SIG-M5 treated with dmso at 0.1 percent for 504 hours (cell line): ENCODE data around the gene P4HB.
A peak's percentile ranks its signal among the peaks of the same experiment; 100 is the strongest.

Source experiments
- DNase-seq: peaks from one replicate; lab custom pipeline; 2025; ENCODE audit not compliant: unreplicated experiment; lab: John Stamatoyannopoulos, UW

The P4HB gene

GRCh38 chr17:81833160-81833920 is 27.0 kb downstream of the P4HB start, which contains the start of gene MCRIP1:
MCRIP1 (minus strand) TSS chr17:81833291; CDS start chr17:81824506, 8,785 bp downstream.
- peak; percentile 84 for DNase-seq

DNA sequence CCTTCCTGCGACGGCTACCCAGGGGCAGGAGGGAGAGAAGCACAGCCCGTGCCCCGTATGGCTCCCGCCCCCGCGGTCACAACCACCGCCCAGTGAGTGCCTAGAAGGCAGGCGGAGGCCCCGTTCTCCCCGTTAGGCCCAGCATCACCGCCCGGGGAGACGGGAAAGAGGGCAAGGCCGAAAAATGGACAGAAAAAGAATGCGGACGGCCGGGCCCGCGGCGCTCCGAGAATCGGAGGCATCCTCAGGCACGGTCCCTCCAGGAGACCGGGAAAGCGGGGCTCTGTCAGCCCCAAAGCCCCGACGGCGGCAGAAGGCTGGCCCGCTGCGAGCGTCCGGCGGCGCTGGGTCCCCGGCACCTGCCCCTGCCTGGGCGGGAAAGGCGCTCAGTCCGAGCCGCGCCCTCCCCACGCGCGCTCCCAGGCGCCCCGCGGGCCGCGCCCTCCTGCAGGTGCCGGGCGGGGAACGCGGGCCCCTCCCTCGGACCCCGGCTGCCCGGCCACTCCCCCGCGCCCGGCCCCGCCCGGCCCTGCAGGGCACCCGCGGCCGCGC is 27.7 kb downstream of the P4HB start:
- DNase-seq, result no peak

DNA sequence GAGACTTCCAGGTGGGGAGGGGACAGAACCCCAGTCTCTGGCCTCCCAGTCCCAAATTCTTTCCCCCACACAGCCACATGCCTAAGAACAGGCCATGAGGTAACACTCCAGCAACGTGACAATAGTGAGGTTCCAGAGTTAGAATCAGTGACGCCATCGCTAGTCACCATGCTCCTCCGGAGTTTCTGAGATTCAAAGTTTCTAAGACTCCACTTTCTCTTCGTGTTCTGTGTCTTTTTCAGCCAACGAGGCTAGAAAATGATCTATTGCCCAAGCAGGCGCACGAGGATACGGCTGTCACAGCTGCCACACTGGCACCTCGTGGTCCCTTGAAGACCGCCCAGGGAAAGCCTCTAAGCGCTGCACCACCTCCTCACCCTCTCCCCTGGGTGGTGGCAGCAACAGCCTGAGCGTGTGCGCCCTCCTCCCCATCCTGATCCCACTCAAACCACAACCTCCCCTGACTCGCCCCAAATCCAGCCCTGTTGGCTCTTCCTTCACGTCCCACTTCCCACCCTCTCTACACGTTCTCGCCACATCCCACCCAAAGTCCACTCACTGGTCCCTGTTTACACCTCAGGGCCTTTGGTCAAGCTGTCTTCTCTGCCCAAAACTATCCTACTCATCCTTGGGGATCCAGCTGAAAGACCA is 28.3 kb downstream of the P4HB start:
- DNase-seq, result peak; percentile 88

- DNase-seq, result no peak
These were observed 28.8 kb downstream of the P4HB start for GRCh38 chr17:81831563-81831956.

- no peak for DNase-seq
These were observed 30.5 kb downstream of the P4HB start for GRCh38 chr17:81829858-81830257.

DNA sequence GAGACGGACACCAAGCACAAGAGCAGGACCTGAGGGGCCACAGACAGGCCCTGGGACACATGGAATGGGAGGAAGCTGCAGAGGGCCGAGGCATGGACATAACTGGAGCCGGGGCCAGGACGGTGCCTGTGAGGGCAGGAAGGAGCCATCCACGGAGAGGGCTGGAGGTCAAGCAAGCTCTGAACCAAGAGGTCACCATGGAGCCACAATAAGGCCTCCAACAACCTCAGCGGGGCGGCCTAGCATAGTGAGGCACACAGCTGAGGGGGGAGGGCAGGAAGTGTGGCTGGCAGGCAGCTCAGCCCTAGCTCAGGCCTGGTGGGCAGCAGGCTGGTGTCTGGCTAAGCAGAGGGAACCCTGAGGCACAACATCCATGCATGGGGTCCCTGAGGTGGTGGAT is 31.7 kb downstream of the P4HB start:
- DNase-seq, result no peak

DNA sequence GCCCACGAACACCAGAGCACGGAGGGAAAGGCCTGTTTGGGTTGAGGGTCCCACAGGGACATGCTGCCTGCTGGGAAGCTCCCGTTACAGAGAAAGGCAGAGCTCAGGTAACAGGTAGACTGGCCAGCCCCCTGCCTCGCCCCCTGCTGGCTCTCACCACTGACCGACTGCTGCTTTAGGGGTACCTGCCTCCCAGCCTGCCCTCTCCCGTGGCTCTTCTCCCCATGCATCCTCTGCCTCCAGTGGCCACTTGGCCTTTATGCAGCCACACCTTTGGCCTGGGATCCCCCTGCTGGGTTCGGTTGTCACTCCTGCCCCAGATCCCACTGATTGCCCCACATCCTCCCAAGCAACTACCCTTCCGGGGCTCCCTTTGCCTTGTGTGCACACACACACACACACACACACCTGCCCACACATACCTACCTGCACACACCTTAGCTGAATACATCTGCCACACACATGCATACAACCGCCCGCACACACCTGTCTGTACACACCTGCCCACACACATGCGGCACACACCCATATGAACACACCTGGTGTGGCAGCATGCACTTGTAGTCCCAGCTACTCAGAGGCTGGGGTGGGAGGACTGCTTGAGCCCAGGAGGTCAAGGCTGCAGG is 34.4 kb downstream of the P4HB start:
- no peak for DNase-seq

- DNase-seq, result no peak
These were observed 35.7 kb downstream of the P4HB start for GRCh38 chr17:81824595-81824994.

GRCh38 chr17:81823820-81824550 is 36.4 kb downstream of the P4HB start:
- DNase-seq, result no peak

DNA sequence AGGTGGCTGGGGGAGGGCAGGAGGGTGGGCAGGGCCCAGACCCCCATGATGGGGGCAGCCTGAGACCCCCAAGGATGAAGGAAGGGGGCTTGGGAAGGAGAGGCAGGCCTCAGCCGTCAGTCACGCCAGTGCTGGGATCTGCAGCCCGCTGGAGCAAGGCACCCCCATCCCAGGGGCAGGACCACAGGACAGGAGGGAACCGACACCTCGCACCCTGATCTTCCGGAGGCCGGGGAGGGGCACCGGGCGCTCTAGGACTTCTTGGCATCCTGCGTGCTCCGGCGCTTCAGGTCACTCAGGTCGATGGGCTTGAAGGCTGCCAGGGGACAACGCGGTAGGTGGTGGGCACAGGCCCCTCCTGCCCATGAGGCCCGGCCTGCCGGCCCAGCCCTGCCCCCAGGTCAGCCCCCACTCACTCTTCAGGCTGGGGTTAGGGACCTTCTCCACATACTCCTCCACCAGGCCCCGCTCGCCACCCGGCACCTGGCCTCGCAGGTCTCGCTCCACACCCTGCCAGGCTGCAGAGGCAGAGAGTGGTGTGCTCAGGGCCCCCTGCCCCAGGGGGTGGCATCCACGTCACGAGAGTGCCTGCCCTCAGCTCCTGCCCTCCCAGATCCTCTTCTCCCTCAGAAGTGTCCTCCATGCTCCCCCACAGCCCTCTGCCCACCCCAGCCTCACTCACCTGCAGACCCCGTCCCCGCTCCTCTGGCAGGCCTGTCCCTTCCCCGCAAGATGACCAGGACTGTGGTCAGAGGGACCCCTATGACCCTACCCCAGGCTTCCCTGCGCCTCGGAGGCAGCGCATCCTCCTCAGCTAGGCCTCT is 37.1 kb downstream of the P4HB start:
- no peak for DNase-seq

DNA sequence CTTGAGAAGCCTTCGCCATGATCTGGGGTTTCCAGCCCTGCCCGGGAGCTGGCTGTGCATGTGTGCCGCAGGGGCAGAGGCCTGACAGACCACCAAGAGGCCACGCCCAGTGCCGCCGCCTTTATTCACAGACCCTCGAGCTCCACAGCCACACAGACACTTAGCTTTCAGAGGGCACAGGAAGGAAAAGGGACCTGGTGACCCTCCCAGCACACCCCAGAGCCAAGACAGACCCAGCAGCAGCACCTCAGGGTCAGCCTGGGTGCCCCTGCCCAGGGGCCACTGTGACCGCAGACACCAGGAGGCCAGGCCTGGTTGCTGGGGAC is 38.1 kb downstream of the P4HB start:
- no peak for DNase-seq

- peak; percentile 62 for DNase-seq
These were observed 38.6 kb downstream of the P4HB start for GRCh38 chr17:81821603-81822311.

DNA sequence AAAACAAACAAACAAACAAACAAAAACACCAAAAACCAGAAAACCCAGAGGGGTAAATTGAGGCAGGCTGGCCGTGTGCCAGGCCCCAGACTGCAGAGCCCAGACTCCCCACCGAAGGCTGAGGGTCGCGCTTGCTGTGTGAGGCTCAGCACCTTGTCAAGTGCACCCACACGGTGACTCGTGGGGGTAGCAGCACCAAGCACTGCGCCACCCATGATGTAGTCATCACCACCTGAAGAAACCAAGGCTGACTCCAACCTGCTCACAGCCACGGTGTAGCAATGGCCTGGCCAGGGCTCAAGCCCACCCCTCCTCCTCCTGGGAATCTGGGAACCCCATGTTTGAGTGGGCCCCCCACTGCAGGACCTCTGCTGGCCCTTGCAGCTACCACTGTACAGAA is 39.2 kb downstream of the P4HB start:
- DNase-seq, result no peak

- no peak for DNase-seq
These were observed 40.6 kb downstream of the P4HB start for GRCh38 chr17:81819708-81820107.

DNA sequence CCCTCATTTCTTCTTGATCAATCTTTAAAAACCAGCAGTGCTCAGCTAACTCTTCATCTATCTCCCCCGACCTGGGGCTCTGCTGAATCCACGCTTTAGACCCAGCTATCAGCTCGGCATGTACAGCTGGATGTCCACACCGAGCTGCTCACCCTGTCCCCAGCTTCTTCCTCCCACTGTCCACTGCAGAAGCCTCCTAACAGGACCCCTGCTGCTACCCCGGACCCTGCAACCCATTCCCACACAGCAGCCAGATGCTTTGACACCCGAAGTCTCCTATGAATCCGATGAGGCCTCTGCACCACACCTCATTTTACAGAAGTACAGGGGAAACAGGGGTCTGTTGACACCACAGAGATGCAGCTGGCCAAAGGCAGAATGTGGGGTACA is 42.6 kb downstream of the P4HB start:
- DNase-seq, result no peak

GRCh38 chr17:81815646-81815986 is 44.7 kb downstream of the P4HB start:
- DNase-seq, result no peak

GRCh38 chr17:81814748-81815645 is 45.3 kb downstream of the P4HB start:
- DNase-seq, result no peak

GRCh38 chr17:81813861-81814683 is 46.3 kb downstream of the P4HB start:
- DNase-seq, result no peak
